Measurements from ENCODE around the gene TMEM221.

Gene TMEM221

GRCh38 chr19:17436874-17437267, 11.6 kb downstream of the TMEM221 start:
- no peak for DNase-seq

- no peak for DNase-seq
Observed at GRCh38 chr19:17436094-17436873, 12.2 kb downstream of the TMEM221 start.

GRCh38 chr19:17435218-17435617, 13.2 kb downstream of the TMEM221 start:
- no peak for DNase-seq

GRCh38 chr19:17431417-17431816, 17.1 kb downstream of the TMEM221 start:
- DNase-seq = no peak

GRCh38 chr19:17429641-17430113, 18.8 kb downstream of the TMEM221 start:
- DNase-seq = no peak

GRCh38 chr19:17424743-17425365, 23.6 kb downstream of the TMEM221 start:
- DNase-seq = peak; percentile 36

- no peak for DNase-seq
Observed at GRCh38 chr19:17423429-17424208, 24.8 kb downstream of the TMEM221 start.

- DNase-seq = no peak
Observed at GRCh38 chr19:17421942-17422341, 26.5 kb downstream of the TMEM221 start.

GRCh38 chr19:17420475-17420924, 28.0 kb downstream of the TMEM221 start:
- peak; percentile 11 for DNase-seq

GRCh38 chr19:17419621-17420474, 28.6 kb downstream of the TMEM221 start, which contains the start of gene MVB12A:
TSS of gene MVB12A (plus strand) at chr19:17420047. CDS start at chr19:17420136, 89 bp downstream.
- peak; percentile 96 for DNase-seq

GRCh38 chr19:17419154-17419620, 29.3 kb downstream of the TMEM221 start:
- DNase-seq = no peak

- no peak for DNase-seq
Observed at GRCh38 chr19:17418710-17419109, 29.8 kb downstream of the TMEM221 start.

- DNase-seq = no peak
Observed at GRCh38 chr19:17415121-17415520, 33.3 kb downstream of the TMEM221 start.

GRCh38 chr19:17414097-17414496, 34.4 kb downstream of the TMEM221 start:
- DNase-seq = no peak

GRCh38 chr19:17411801-17412200, 36.7 kb downstream of the TMEM221 start:
- no peak for DNase-seq

GRCh38 chr19:17409990-17410389, 38.5 kb downstream of the TMEM221 start:
- DNase-seq = no peak

- DNase-seq = no peak
Observed at GRCh38 chr19:17406887-17407196, 41.6 kb downstream of the TMEM221 start.

- no peak for DNase-seq
Observed at GRCh38 chr19:17406046-17406886, 42.2 kb downstream of the TMEM221 start.

GRCh38 chr19:17405250-17406045, 43.0 kb downstream of the TMEM221 start, which contains the start of gene BST2:
TSS of gene BST2 (minus strand) at chr19:17405630. CDS start at chr19:17405575, 55 bp downstream.
- peak; percentile 72 for DNase-seq

GRCh38 chr19:17404621-17405249, 43.7 kb downstream of the TMEM221 start:
- peak; percentile 11 for DNase-seq
